Naive B cell (primary cell): ENCODE results near the gene MARK3. TPM values are rescaled to one million over a fixed set of nuclear protein-coding genes. Genes with fewer than 3 reads are reported as not detected.

ENCODE experiments used
- ATAC-seq, 2 donors: fragments of 150-1000 bp; cut with Tn5 transposase; 2 replicates each; pipeline ENCODE4 v1.10.0; 2021; ENCODE audit warnings: low read depth in 2 of 2, mild to moderate bottlenecking in 2 of 2, moderate library complexity in 2 of 2
- DNase-seq: peaks from one replicate; pipeline ENCODE4 v3.0.0; 2022
- H3K27ac Mint-ChIP-seq, 6 donors: one replicate each; pipeline ENCODE4 v1.8.0; 2020 to 2022; ENCODE audit warnings: mild to moderate bottlenecking in 6 of 6, mixed read lengths in 6 of 6, moderate library complexity in 5 of 6, inconsistent platforms in 2 of 6
- H3K27me3 Mint-ChIP-seq, 3 donors: one replicate each; pipeline ENCODE4 v1.8.0; 2021 to 2022; ENCODE audit warnings: mixed read lengths in 3 of 3, mild to moderate bottlenecking in 1 of 3
- H3K36me3 Mint-ChIP-seq, 2 donors: one replicate each; pipeline ENCODE4 v1.8.0; 2020 to 2022; ENCODE audit warnings: mixed read lengths in 2 of 2, inconsistent platforms in 1 of 2, mild to moderate bottlenecking in 1 of 2
- H3K4me1 Mint-ChIP-seq, 3 donors: one replicate each; pipeline ENCODE4 v1.8.0; 2020 to 2022; ENCODE audit warnings: mixed read lengths in 3 of 3, inconsistent platforms in 1 of 3, mild to moderate bottlenecking in 1 of 3, moderate library complexity in 1 of 3
- H3K4me3 Mint-ChIP-seq, 8 donors: one replicate each; pipeline ENCODE4 v1.8.0; 2020 to 2022; ENCODE audit warnings: mild to moderate bottlenecking in 8 of 8, mixed read lengths in 8 of 8, moderate library complexity in 8 of 8, inconsistent platforms in 2 of 8
- H3K9me3 Mint-ChIP-seq, 7 donors: one replicate each; pipeline ENCODE4 v1.8.0; 2020 to 2022; ENCODE audit warnings: mixed read lengths in 7 of 7, mild to moderate bottlenecking in 5 of 7, inconsistent platforms in 2 of 7, moderate library complexity in 1 of 7
- polyA plus RNA-seq, 6 donors: library from polyadenylated mRNA; unstranded; fragments of 300-500 nt; fragmentation: Illumina TruSeq; gene quantifications; one replicate each; pipeline ENCODE4 v1.2.3, GENCODE V29; 2021; ENCODE audit warnings: low read depth in 6 of 6

Gene MARK3
- polyA plus RNA-seq, result 10 to 100 TPM; 31.4 to 61.4 (median 34.6) TPM

- DNase-seq (peak; percentile 98), ATAC-seq (peak; percentile 90 to 91)
- H3K4me1 Mint-ChIP-seq, result peaks cover 8 to 55% (median 44%) of the 10 kb centered on the region in 3 donors
- H3K9me3 Mint-ChIP-seq, result peaks cover 0 to 2% (median 0%) of the 10 kb centered on the region in 7 donors
- H3K27me3 Mint-ChIP-seq, result peaks cover 0 to 26% (median 8%) of the 10 kb centered on the region in 3 donors
- peak within 1 kb of the TSS; percentile 90 to 98 (median 96) for H3K4me3 Mint-ChIP-seq
- no peaks in the 10 kb centered on the region for H3K36me3 Mint-ChIP-seq
- H3K27ac Mint-ChIP-seq, result peak within 1 kb of the TSS; percentile 89 to 98 (median 93)
Measured at GRCh38 chr14:103385152-103385928, at the start of gene MARK3. MARK3 (plus strand) TSS chr14:103385415; CDS start chr14:103386030, 615 bp downstream.

GRCh38 chr14:103336191-103336590 lies 49.0 kb upstream of the MARK3 start:
- Mint-ChIP-seq H3K4me3 (peak overlapping the region; percentile 84 to 99 (median 96)), H3K36me3 (peaks cover 35 to 43% of the 10 kb centered on the region in 2 donors), H3K9me3 (no peaks in the 10 kb centered on the region), H3K27ac (peak overlapping the region; percentile 16 to 99 (median 97)), H3K4me1 (peaks cover 22 to 47% (median 30%) of the 10 kb centered on the region in 3 donors), H3K27me3 (peaks cover 0 to 4% (median 0%) of the 10 kb centered on the region in 3 donors)
- ATAC-seq, result no peak
- no peak for DNase-seq

GRCh38 chr14:103337794-103338193 lies 47.4 kb upstream of the MARK3 start:
- ATAC-seq (no peak), DNase-seq (no peak)
- peak overlapping the region in 2 of 8 donors; percentile 66 to 99 for H3K4me3 Mint-ChIP-seq
- peaks cover 35 to 49% of the 10 kb centered on the region in 2 donors for H3K36me3 Mint-ChIP-seq
- H3K27ac Mint-ChIP-seq, result peak overlapping the region in 5 of 6 donors; percentile 41 to 98 (median 74)
- peaks cover 22 to 45% (median 30%) of the 10 kb centered on the region in 3 donors for H3K4me1 Mint-ChIP-seq
- H3K9me3 Mint-ChIP-seq, result no peaks in the 10 kb centered on the region
- peaks cover 0 to 4% (median 0%) of the 10 kb centered on the region in 3 donors for H3K27me3 Mint-ChIP-seq

- DNase-seq (no peak), ATAC-seq (no peak)
- H3K9me3 Mint-ChIP-seq, result no peaks in the 10 kb centered on the region
- peak overlapping the region in 3 of 6 donors; percentile 39 to 98 (median 79) for H3K27ac Mint-ChIP-seq
- H3K36me3 Mint-ChIP-seq, result peaks cover 38 to 49% of the 10 kb centered on the region in 2 donors
- no peaks in the 10 kb centered on the region for H3K27me3 Mint-ChIP-seq
- peaks cover 18 to 41% (median 30%) of the 10 kb centered on the region in 3 donors for H3K4me1 Mint-ChIP-seq
- peak overlapping the region in 1 of 8 donors; percentile 99 for H3K4me3 Mint-ChIP-seq
Measured at GRCh38 chr14:103339561-103339960, 45.7 kb upstream of the MARK3 start.

- Mint-ChIP-seq H3K36me3 (peaks cover 38 to 42% of the 10 kb centered on the region in 2 donors), H3K27me3 (no peaks in the 10 kb centered on the region), H3K27ac (peak overlapping the region in 5 of 6 donors; percentile 20 to 98 (median 79)), H3K4me1 (peaks cover 21 to 34% (median 24%) of the 10 kb centered on the region in 3 donors), H3K4me3 (no peak overlapping the region), H3K9me3 (no peaks in the 10 kb centered on the region)
- ATAC-seq, result no peak
- DNase-seq, result no peak
Measured at GRCh38 chr14:103340480-103341212, 44.6 kb upstream of the MARK3 start.

GRCh38 chr14:103341250-103342129 lies 43.7 kb upstream of the MARK3 start:
- H3K9me3 Mint-ChIP-seq, result no peaks in the 10 kb centered on the region
- no peaks in the 10 kb centered on the region for H3K27me3 Mint-ChIP-seq
- DNase-seq (no peak), ATAC-seq (no peak)
- H3K36me3 Mint-ChIP-seq, result peaks cover 36 to 38% of the 10 kb centered on the region in 2 donors
- peak overlapping the region in 2 of 6 donors; percentile 21 to 39 for H3K27ac Mint-ChIP-seq
- peak overlapping the region in 1 of 8 donors; percentile 20 for H3K4me3 Mint-ChIP-seq
- H3K4me1 Mint-ChIP-seq, result peaks cover 13 to 26% (median 17%) of the 10 kb centered on the region in 3 donors

- H3K27me3 Mint-ChIP-seq, result no peaks in the 10 kb centered on the region
- no peak for DNase-seq
- no peaks in the 10 kb centered on the region for H3K9me3 Mint-ChIP-seq
- ATAC-seq, result peak; percentile 13 to 25
- H3K4me1 Mint-ChIP-seq, result peaks cover 8 to 14% (median 11%) of the 10 kb centered on the region in 3 donors
- peak overlapping the region in 1 of 8 donors; percentile 6 for H3K4me3 Mint-ChIP-seq
- peaks cover 21 to 31% of the 10 kb centered on the region in 2 donors for H3K36me3 Mint-ChIP-seq
- peak overlapping the region in 4 of 6 donors; percentile 5 to 85 (median 76) for H3K27ac Mint-ChIP-seq
Measured at GRCh38 chr14:103343164-103343879, 41.9 kb upstream of the MARK3 start.

GRCh38 chr14:103343905-103344797 lies 41.1 kb upstream of the MARK3 start:
- Mint-ChIP-seq H3K27me3 (no peaks in the 10 kb centered on the region), H3K4me1 (peaks cover 4 to 11% (median 7%) of the 10 kb centered on the region in 3 donors), H3K4me3 (peak overlapping the region in 1 of 8 donors; percentile 44), H3K36me3 (peaks cover 19 to 24% of the 10 kb centered on the region in 2 donors), H3K9me3 (no peaks in the 10 kb centered on the region), H3K27ac (peak overlapping the region in 4 of 6 donors; percentile 37 to 85 (median 43))
- no peak for DNase-seq
- ATAC-seq, result peak; percentile 9 to 10

GRCh38 chr14:103346286-103346685 lies 38.9 kb upstream of the MARK3 start:
- Mint-ChIP-seq H3K27me3 (peaks cover 0 to 3% (median 0%) of the 10 kb centered on the region in 3 donors), H3K27ac (peak overlapping the region in 2 of 6 donors; percentile 7 to 73), H3K4me1 (peaks cover 0 to 5% (median 4%) of the 10 kb centered on the region in 3 donors), H3K4me3 (no peak overlapping the region), H3K36me3 (peaks cover 6 to 9% of the 10 kb centered on the region in 2 donors), H3K9me3 (no peaks in the 10 kb centered on the region)
- no peak for DNase-seq
- no peak for ATAC-seq

- Mint-ChIP-seq H3K36me3 (peaks cover 4 to 9% of the 10 kb centered on the region in 2 donors), H3K9me3 (no peaks in the 10 kb centered on the region), H3K4me1 (peaks cover 0 to 4% (median 2%) of the 10 kb centered on the region in 3 donors), H3K27ac (peak overlapping the region in 2 of 6 donors; percentile 4 to 51), H3K4me3 (peak overlapping the region in 1 of 8 donors; percentile 30), H3K27me3 (peaks cover 0 to 8% (median 0%) of the 10 kb centered on the region in 3 donors)
- no peak for DNase-seq
- ATAC-seq, result no peak
Measured at GRCh38 chr14:103347091-103347815, 38.0 kb upstream of the MARK3 start.

GRCh38 chr14:103348154-103348553 lies 37.1 kb upstream of the MARK3 start:
- Mint-ChIP-seq H3K27me3 (peaks cover 0 to 14% (median 0%) of the 10 kb centered on the region in 3 donors), H3K36me3 (peaks cover 0 to 8% of the 10 kb centered on the region in 2 donors), H3K9me3 (no peaks in the 10 kb centered on the region), H3K4me3 (no peak overlapping the region), H3K4me1 (peaks cover 0 to 4% (median 2%) of the 10 kb centered on the region in 3 donors), H3K27ac (peak overlapping the region in 1 of 6 donors; percentile 51)
- DNase-seq, result no peak
- ATAC-seq, result no peak
